Epidermal melanocyte (primary cell): ENCODE measurements around the gene TMPRSS12.
"Not testable (repeated sequence)": the region's sequence is repeated elsewhere in the genome, so short reads cannot be mapped to it uniquely, and the experiment has no call there.

Experiments used
- DNase-seq: peaks from one replicate; pipeline ENCODE4 v3.0.0; 2011; ENCODE audit warnings: low spot score; ENCODE audit not compliant: insufficient read length

The TMPRSS12 gene

DNA sequence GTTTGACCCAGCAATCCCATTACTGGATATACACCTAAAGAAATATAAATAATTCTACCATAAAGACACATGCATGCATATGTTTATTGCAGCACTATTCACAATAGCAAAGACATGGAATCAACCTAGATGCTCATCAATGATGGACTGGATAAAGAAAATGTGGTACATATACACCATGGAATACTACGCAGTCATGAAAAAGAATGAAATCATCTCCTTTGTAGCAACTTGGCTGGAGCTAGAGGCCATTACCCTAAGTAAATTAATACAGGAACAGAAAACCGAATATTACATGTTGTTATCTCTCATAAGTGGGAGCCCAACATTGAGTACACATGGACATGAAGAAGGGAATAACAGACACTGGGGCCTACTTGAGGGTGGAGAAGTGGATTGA lies 13.0 kb downstream of the TMPRSS12 start:
- DNase-seq: not testable (repeated sequence)

DNA sequence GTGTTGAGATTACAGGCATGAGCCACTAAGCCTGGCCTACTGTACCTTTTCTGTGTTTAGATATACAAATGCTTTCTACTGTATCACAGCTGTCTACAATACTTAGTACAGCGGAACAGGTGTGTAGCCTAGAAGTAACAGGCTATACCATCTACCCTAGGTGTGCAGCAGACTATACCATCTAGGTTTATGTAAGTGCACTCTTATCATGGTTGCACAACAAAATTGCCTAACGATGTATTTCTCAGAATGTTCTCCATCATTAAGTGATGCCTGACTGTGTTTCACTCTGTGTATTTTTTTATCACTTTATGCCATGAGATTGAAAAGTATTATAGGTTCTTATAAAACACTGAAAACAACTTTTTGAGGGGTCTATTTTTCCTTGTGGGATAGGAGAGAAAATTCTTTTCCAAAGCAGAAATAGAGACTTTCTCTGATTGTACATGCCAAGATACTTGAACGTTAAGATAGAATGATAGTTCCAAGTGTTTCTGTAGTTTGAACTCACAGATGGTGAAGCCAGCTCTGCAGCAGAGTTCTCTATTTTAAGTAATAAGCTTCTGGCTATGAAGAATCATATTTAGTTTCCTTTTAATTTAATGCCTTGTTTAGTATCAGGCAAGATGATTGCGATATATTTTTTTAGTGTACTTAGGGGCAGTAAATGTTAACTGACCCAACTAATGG lies 17.0 kb downstream of the TMPRSS12 start:
- no peak for DNase-seq

DNA sequence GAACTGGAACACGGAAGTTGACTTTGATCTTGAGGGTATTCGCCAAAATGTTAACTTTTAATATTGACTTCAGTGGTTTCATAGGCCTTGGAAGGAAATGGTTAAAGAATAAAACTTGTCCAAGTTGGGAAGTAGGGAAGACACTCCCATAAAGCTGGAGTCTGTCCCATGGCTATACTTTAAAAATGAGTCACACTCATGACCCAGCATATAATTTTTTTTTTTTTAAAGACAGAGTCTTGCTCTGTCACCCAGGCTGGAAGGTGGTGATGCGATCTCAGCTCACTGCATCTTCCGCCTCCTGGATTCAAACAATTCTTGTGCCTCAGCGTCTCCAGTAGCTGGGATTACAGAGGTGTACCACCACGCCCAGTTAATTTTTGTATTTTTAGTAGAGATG lies 19.6 kb downstream of the TMPRSS12 start:
- DNase-seq: no peak

DNA sequence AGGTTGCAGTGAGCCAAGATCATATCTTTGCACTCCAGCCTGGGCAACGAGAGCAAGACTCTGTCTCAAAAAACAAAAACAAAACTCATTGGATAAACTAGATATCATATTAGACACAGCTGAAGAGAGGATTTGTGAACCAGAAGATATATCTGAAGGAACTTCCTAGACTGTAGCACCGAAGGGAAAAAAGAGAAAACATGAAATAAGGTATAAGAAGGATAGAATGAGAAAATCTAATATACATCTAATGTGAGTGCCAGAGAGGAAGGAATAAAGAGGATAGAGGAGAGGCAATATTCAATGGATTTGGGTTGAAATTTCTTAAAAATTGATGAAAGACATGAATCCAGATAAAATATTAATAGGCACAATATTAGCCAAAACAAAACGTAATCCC lies 22.5 kb downstream of the TMPRSS12 start:
- no peak for DNase-seq

DNA sequence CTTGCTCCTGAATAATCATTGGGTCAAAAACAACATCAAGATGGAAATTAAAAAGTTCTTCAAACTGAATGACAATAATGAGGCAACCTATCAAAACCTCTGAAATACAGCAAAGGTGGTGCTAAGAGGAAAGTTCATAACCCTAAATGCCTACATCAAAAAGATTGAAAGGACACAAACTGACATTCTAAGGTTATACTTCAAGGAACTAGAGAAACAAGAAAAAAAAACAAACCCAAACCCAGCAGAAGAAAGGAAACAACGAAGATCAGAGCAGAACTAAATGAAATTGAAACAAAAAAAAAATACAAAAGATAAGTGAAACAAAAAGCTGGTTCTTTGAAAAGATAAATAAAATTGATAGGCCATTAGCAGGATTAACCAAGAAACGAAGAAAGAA lies 26.2 kb downstream of the TMPRSS12 start:
- not testable (repeated sequence) for DNase-seq

DNA sequence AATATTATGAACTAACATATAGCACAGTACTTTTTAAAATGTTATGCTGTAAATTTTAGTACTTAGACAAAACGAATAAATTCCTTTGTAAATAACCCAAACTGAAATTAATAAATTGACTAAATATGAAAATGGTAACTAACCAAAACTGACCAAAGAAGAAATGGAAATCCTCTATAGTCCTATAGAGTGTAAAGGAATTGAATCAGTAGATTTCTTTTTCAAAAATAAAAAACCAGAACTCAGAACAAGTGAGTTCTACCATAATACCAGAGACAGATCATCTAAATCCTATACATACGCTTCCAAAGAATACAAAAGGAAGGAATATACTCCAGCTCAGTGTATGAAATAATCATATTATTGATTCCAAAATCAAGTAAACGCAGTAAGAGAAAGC lies 39.8 kb downstream of the TMPRSS12 start:
- no peak for DNase-seq

DNA sequence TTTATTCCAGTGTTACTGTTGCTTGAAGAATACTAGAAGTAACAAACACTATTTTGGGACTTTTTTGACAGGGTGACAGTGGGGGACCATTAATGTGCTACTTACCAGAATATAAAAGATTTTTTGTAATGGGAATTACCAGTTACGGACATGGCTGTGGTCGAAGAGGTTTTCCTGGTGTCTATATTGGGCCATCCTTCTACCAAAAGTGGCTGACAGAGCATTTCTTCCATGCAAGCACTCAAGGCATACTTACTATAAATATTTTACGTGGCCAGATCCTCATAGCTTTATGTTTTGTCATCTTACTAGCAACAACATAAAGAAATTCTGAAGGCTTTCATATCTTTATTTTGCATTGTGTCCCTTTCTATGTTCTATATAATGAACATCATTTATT lies 44.5 kb downstream of the TMPRSS12 start:
- no peak for DNase-seq

DNA sequence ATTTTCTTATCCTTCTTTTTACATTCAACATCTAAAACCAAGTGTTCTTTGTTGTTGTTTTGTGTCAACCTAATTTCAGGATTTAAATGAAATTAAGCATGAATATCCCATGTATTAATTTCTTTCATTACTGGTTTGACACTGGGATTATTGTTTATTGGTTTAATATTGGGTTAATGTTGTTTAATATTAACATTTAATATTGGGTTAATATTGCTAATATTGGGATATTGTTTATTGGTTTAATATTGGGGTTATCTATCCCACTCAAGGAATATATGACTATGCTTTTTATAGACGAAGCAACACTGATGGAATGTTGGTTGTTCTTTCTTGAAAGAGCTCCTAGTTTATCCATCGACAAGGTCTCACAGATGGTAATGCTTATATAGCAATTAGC lies 45.9 kb downstream of the TMPRSS12 start:
- DNase-seq: no peak

DNA sequence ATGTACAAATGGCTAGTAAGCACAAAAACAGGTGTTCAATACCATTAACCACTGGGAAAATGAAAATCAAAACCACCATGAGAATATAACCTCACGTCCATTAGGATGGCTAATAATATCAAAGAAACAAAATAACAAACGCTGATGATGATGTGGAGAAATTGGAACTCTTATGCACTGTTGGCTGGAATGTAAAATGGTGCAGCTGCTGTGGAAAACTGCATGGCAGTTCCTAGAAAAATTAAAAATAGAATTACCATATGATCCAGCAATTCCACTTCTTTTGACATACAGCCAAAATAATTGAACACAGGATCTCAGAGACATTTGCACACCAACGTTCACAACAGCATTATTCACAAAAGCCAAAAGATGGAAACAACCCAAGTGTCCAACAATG lies 51.5 kb downstream of the TMPRSS12 start:
- DNase-seq: no peak

DNA sequence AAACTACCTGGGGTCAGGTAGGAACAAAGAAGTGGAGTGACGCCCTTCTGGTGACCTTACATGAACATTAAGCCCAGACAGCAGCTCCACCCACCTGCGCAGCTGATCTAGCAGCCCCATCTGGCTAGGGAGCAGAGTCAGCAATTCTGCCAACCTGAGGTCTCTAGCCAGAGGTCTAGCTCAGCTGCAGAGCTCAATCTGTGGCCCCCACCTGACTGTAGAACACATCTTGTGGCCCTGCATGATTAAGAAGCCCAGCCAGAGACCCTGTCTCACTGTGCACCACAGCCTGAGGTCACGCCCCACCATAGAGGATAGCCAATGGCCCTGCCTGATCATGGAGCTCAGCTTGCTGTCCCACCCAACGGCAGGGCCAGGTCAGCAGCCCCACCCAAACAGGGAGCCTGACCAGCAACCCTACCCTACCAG lies 59.0 kb downstream of the TMPRSS12 start:
- DNase-seq: no peak

DNA sequence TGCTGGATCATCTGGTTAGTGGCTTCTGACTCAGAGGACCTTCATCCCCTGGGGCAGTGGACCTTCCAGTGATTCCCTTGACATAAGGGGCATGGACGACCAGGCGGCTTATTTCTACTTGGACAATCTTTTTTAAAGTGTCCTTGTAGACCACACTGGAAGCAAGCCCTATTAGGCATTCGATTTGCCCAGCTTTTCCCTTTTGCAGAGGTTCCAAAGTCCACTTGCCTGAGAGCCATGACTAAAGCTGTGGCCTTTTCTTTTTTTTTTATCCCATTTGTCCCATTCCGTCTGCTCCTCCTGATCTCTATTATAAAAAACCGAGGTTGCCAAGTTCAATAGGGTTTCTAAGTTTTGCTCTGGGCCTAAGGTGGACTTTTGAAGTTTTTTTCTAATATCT lies 65.8 kb downstream of the TMPRSS12 start:
- DNase-seq: not testable (repeated sequence)

DNA sequence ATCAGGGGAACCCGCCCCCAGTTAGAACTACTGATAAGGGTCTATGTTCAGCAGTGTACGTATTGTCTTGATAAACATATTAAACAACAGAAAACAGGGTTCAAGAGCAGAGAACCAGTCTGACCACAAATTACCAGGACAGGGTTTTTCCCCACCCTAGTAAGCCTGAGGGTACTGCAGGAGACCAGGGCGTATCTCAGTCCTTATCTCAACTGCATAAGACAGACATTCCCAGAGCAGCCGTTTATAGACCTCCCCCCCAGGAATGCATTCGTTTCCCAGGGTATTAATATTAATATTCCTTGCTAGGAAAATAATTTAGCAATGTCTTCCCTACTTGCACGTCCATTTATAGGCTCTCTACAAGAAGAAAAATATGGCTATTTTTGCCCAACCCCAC lies 69.6 kb downstream of the TMPRSS12 start:
- DNase-seq: not testable (repeated sequence)

DNA sequence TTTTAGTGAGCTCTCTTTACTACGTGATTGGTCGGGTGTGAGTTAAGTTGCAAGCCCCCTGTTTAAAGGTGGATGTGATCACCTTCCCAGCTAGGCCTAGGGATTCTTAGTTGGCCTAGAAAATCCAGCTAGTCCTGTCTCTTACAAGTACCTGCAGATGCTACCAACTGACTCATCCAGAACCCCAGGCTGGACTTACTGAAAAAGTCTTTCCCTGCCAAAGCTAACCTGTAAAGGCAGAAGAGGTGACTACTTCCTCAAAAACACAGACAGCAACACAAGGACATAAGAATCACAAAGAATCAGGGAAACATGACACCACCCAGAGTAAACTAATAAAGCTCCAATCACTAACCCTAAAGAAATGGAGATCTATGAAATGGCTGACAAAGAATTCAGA lies 70.5 kb downstream of the TMPRSS12 start:
- no peak for DNase-seq

DNA sequence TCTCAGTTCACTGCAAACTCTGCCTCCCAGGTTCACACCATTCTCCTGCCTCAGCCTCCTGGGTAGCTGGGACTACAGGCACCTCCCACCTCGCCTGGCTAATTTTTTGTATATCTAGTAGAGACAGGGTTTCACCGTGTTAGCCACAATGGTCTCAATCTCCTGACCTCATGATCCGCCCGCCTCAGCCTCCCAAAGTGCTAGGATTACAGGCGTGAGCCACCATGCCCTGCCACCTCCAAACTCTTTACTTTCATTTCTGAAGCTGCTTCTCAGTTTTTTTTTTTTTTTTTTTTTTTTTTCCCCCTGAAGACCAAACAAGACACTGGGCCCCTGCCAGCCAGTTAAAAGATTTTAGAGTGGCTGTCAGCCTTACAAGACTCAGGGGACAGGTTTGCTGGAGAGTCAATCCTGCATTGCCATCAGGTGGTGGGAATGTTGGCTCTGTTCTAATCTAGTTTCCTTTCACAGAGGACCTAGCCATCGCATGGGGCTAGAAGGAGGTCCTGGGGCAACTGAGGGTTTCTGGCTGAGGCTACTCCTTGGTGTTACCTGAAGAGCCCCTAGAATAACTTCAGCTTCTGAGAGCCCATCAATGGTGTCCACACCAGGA lies 72.3 kb downstream of the TMPRSS12 start:
- DNase-seq: no peak

DNA sequence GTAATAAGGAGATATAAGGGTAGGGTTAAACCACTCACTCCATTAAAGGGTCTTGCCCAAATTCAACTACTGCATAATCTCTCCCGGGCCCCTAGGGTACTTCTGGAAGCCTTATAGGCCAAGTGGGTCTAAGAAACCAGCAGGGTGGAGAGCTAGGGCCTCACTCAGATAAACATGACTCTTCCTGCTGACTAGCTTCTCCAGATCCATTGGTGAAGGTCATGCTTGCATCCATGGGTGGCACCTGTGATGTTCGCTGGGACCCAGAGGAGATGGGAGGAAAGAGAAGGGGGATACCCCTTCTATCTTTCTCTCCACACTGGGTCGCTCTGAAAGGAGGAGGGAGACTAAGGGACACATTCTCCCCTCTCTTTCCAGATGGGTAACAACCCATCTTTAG lies 73.6 kb downstream of the TMPRSS12 start:
- no peak for DNase-seq

DNA sequence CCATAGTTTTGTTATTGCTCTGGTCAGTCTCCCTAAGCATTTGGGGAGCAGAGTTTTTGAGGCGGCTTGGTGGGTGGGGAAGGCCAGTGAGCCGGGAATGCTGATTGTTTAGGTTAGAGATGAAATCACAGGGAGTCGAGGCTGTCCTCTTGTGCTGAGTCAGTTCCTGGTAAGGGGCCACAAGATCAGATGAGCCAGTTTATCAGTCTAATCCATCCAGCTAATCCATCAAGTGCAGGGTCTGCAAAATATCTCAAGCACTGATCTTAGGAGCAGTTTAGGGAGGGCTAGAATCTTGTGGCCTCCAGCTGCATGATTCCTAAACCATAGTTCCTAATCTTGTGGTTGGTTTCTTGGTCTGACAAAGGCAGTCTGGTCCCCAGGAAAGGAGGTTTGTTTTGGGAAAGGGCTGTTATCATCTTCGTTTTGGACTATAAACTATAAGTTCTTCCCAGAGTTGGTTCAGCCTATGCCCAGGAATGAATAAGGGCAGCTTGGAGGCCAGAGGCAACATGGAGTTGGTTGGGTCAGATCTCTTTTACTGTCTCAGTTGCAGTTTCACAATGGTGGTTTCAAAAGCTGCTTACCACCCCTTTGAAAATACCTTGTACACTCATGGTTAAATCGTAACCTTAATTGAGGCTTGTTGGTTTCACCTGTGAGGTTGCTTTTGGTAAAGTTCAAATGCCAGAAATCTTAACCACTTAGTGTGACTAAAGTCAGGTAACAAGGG lies 76.0 kb downstream of the TMPRSS12 start:
- DNase-seq: no peak

DNA sequence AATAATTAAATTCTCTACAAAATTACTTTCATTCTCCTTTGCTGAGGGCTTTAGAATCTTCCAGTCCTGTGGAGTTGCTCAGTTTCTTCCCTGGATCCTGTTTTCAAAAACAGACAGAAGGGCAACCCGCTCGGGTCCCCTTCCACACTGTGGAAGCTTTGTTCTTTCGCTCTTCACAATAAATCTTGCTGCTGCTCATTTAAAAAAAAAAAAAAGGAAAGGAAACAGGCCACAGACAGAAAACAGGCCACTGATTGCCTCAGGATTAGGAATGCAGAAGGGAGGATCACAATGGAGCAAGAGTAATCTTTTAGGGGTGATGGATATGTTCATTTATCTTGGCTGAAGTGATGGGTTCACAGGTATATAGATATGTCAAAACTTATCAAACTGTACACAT lies 80.1 kb downstream of the TMPRSS12 start:
- peak; percentile 29 for DNase-seq

DNA sequence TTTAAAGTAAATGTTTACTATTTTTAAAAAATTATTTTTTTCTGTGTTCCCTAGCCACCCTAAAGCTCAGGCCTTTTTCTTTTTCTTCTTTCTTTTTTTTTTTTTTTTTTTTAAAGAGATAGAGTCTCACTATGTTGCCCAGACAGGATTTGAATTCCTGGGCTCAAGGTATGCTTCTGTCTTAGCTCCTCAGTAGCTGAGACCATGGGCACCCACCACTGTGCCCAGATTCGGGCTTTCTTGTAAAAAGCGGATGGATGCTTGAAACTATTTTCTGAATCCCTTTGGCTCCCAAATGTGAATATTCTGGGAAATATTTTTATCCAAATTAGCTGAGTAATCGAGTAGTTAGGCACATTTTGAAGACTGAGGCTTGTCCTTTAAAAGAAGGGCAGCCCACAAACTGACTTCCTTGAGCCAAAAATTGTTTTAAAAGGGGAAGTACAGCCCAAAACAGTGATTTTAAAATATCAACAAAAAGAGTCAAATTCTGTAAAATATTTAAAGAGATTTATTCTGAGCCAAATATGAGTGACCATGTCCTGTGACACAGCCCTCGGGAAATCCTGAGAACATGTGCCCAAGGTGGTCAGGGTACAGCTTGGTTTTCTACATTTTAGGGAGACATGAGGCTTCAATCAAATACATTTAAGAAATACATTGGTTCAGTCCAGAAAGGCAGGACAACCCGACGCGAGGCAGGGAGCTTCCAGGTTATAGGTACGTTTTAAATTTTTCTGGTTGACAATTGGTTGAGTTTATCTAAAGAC lies 80.8 kb downstream of the TMPRSS12 start:
- no peak for DNase-seq

DNA sequence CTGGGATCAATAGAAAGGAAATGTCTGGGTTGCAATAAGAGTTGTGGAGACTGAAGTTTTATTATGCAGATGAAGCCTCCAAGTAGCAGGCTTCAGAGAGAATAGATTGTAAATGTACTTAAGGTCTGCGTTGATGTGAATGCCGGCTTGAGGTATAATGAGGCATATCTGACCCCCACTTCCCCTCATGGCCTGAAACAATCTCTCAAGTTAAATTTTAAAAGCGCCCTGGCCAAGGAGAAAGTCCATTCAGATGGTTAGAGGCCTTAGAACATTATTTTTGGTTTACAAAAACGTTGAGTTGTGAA lies 81.4 kb downstream of the TMPRSS12 start:
- DNase-seq: no peak

DNA sequence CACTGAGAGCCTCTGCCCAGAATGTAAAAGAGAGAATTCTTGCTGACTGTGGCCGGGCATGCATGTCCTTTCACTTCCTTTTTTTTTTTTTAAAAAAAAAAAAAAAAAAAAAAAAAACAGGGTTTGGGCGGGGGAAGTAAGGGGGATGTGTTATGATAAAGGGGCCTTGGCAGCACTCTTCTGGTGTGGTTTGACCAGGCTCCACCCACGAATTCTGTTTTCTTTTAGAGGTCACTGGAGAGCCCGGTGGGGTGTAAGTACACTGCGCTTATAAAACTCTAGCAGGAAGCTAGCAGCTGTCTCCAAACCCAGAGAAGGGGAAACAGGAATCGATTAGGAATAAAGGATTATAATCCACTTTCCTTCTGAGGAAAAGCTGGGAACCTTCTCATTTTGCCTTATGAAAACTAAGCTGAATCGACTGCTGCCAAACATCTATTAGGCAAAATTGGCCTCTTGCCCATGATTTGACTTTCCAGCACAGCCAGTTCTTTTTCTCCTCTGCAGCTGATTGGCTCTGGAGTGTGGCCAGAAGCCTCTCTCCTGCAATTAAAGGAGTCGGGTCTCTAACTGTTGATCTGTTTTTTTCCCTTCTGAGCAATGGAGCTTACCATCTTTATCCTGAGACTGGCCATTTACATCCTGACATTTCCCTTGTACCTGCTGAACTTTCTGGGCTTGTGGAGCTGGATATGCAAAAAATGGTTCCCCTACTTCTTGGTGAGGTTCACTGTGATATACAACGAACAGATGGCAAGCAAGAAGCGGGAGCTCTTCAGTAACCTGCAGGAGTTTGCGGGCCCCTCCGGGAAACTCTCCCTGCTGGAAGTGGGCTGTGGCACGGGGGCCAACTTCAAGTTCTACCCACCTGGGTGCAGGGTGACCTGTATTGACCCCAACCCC lies 82.0 kb downstream of the TMPRSS12 start:
- peak; percentile 36 for DNase-seq

DNA sequence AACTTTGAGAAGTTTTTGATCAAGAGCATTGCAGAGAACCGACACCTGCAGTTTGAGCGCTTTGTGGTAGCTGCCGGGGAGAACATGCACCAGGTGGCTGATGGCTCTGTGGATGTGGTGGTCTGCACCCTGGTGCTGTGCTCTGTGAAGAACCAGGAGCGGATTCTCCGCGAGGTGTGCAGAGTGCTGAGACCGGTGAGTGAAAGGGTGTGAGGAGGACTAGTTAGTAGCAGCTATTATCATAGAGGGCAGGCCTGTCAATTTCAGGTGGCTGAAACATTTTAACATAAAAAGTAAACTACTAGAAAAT lies 82.6 kb downstream of the TMPRSS12 start:
- DNase-seq: no peak
